Measurements from ENCODE around the gene USP34. TPM values are rescaled to one million over a fixed set of nuclear protein-coding genes. Genes with fewer than 3 reads are reported as not detected.

The USP34 gene
- total and polyA plus RNA-seq, 2 of the 8 experiments (the other 6 are each of a cell fraction or from before 2014, with no cell fraction given): 56.7 to 91.7 TPM

GRCh38 chr2:61257446-61257845, 213.4 kb downstream of the USP34 start:
- no peak overlapping the region for H2AFZ ChIP-seq (ENCODE audit: low read length)
- DNase-seq (ENCODE audit: low read depth in 1 of 2, low spot score in 2 of 2) (no peak), FAIRE-seq (no peak)
- H4K8ac ChIP-seq (ENCODE audit: extremely low read depth, insufficient read depth, low read length): no peak overlapping the region
- H4K91ac ChIP-seq (replicated peaks; ENCODE audit: insufficient read length, low read length): no peak overlapping the region
- TF ChIP-seq CTBP2 (IDR thresholded peaks at IDR 0.05; ENCODE audit: borderline replicate concordance, insufficient read depth, insufficient read length, low read length) (no peak), RXRA (IDR thresholded peaks at IDR 0.05; ENCODE audit: insufficient read depth, low read depth, low read length) (no peak), HDAC6 (IDR thresholded peaks at IDR 0.05; ENCODE audit: low read depth, low read length) (no peak), EGR1 (IDR thresholded peaks at IDR 0.05; ENCODE audit: borderline replicate concordance, low read depth, low read length) (no peak)
- H3K79me2 ChIP-seq (ENCODE audit: control insufficient read depth in 1 of 2, insufficient read depth in 2 of 2, low read length in 2 of 2): no peaks in the 10 kb centered on the region
- no peak overlapping the region for H3K9ac ChIP-seq (replicated peaks in 1 of 4; ENCODE audit: extremely low read depth in 1 of 4, low read depth in 3 of 4, low read length in 3 of 4)
- no peak overlapping the region for H3K27ac ChIP-seq (ENCODE audit: low read depth, low read length)
- H3K14ac ChIP-seq (ENCODE audit: insufficient read length): no peak overlapping the region
- H3K9me3 ChIP-seq (ENCODE audit: insufficient read depth in 2 of 2, low read depth in 1 of 2, low read length in 1 of 2): no peaks in the 10 kb centered on the region
- no peak overlapping the region for H3K4me3 ChIP-seq (ENCODE audit: extremely low read depth in 1 of 4, insufficient read depth in 2 of 4, low read depth in 3 of 4, low read length in 4 of 4)
- POLR2A ChIA-PET (ENCODE audit: partially characterized antibody): no interaction called here
- H3K23me2 ChIP-seq (ENCODE audit: low read depth, low read length): no peaks in the 10 kb centered on the region
- no peak overlapping the region for H3K4me2 ChIP-seq (ENCODE audit: insufficient read depth in 1 of 2, low read depth in 2 of 2, low read length in 2 of 2)
- no peak overlapping the region for H2BK12ac ChIP-seq (ENCODE audit: low read depth, low read length)
- H4K20me1 ChIP-seq (replicated peaks in 1 of 2; ENCODE audit: control insufficient read depth in 1 of 2, insufficient read depth in 2 of 2, low read length in 2 of 2): no peaks in the 10 kb centered on the region
- H2AK5ac ChIP-seq (ENCODE audit: low read depth, low read length): no peak overlapping the region
- H3K79me1 ChIP-seq (ENCODE audit: low read depth, low read length): no peaks in the 10 kb centered on the region
- no peak overlapping the region for H3K4ac ChIP-seq (replicated peaks; ENCODE audit: insufficient read length, low read depth, low read length)
- H4K5ac ChIP-seq (ENCODE audit: insufficient read length, low read depth, low read length): no peak overlapping the region
- H2BK20ac ChIP-seq (ENCODE audit: low read length): no peak overlapping the region
- WGBS, 2 experiments (ENCODE audit: extremely low coverage in 1 of 2, insufficient coverage in 1 of 2, insufficient read length in 1 of 2, insufficient replicate concordance in 2 of 2, low coverage in 1 of 2, low lambda C conversion rate in 2 of 2, missing lambda C conversion rate in 1 of 2): 97% methylated on average over 7 of the region's 7 CpGs; no CpG with 5 or more reads in 1 of the 2 experiments
- H3K36me3 ChIP-seq (ENCODE audit: control insufficient read depth in 2 of 4, insufficient read depth in 4 of 4, low read length in 3 of 4): peaks cover 0 to 30% (median 10%) of the 10 kb centered on the region in 4 experiments; a peak in 4 of 8 replicates
- H3K18ac ChIP-seq (ENCODE audit: extremely low read depth, low read length): no peak overlapping the region
- no peak overlapping the region for H2BK120ac ChIP-seq (replicated peaks; ENCODE audit: low read depth, low read length)
- H3K4me1 ChIP-seq (replicated peaks in 1 of 4; ENCODE audit: control insufficient read depth in 3 of 4, insufficient read depth in 4 of 4, low read length in 3 of 4): no peaks in the 10 kb centered on the region
- no peak overlapping the region for H3K56ac ChIP-seq (replicated peaks; ENCODE audit: insufficient read length, low read depth, low read length)
- H3K27me3 ChIP-seq (replicated peaks in 1 of 4; ENCODE audit: control insufficient read depth in 3 of 4, extremely low read depth in 1 of 4, insufficient read depth in 3 of 4, low read length in 3 of 4): no peaks in the 10 kb centered on the region
- H3K23ac ChIP-seq (ENCODE audit: insufficient read length): no peak overlapping the region
- H2BK5ac ChIP-seq (ENCODE audit: low read depth, low read length): no peak overlapping the region
- CTCF ChIA-PET (ENCODE audit: partially characterized antibody): no interaction called here
- no peak overlapping the region for H2BK15ac ChIP-seq (ENCODE audit: low read length)

Measured in H1 (cell line).